WTC11 (cell line): Measurements from ENCODE around the gene DNAJC18. TPM values are rescaled to one million over a fixed set of nuclear protein-coding genes. Genes with fewer than 3 reads are reported as not detected.

ENCODE experiments used
- AFF4 ChIP-seq: sonication (generic); formaldehyde crosslinking; IDR thresholded peaks from 2 replicates; pipeline ENCODE4 v1.8.1; 2023; ENCODE audit warnings: mild to moderate bottlenecking, missing genetic modification reagents, borderline replicate concordance
- CDX4 ChIP-seq: fragments of 250-450 bp; sonication (Bioruptor Pico); IDR thresholded peaks from 2 replicates; pipeline ENCODE4 v1.9.0; 2021; ENCODE audit warnings: moderate library complexity, mild to moderate bottlenecking, inconsistent platforms, borderline replicate concordance
- E2F1 ChIP-seq: sonication (generic); formaldehyde crosslinking; IDR thresholded peaks from 2 replicates; pipeline ENCODE4 v1.8.0; 2022; ENCODE audit warnings: mild to moderate bottlenecking, missing genetic modification reagents
- ELF4 ChIP-seq: sonication (generic); formaldehyde crosslinking; IDR thresholded peaks from 2 replicates; pipeline ENCODE4 v1.8.1; 2022; ENCODE audit warnings: low read depth, mild to moderate bottlenecking, moderate library complexity, missing genetic modification reagents
- ERG ChIP-seq: fragments of 250-450 bp; sonication (Bioruptor Pico); IDR thresholded peaks from 2 replicates; pipeline ENCODE4 v1.8.0; 2021; ENCODE audit warnings: mild to moderate bottlenecking
- NFYB ChIP-seq: sonication (generic); formaldehyde crosslinking; conservative IDR thresholded peaks from 2 replicates; pipeline ENCODE4 v1.8.0; 2022; ENCODE audit warnings: low read depth, missing genetic modification reagents
- NR2C2 ChIP-seq: sonication (generic); formaldehyde crosslinking; IDR thresholded peaks from 2 replicates; pipeline ENCODE4 v1.8.0; 2022; ENCODE audit warnings: mild to moderate bottlenecking, missing genetic modification reagents
- SMAD3 ChIP-seq: sonication (generic); formaldehyde crosslinking; IDR thresholded peaks from 2 replicates; pipeline ENCODE4 v1.8.0; 2022; ENCODE audit warnings: missing genetic modification reagents, mild to moderate bottlenecking, borderline replicate concordance
- SMAD4 ChIP-seq: sonication (generic); formaldehyde crosslinking; IDR thresholded peaks from 2 replicates; pipeline ENCODE4 v1.8.0; 2022; ENCODE audit warnings: mild to moderate bottlenecking, missing genetic modification reagents
- SP1 ChIP-seq: sonication (generic); formaldehyde crosslinking; conservative IDR thresholded peaks from 2 replicates; pipeline ENCODE4 v1.8.1; 2022; ENCODE audit warnings: missing genetic modification reagents
- STAT6 ChIP-seq: sonication (generic); formaldehyde crosslinking; conservative IDR thresholded peaks from 2 replicates; pipeline ENCODE4 v1.8.1; 2023; ENCODE audit warnings: mild to moderate bottlenecking, low read depth, missing genetic modification reagents, moderate library complexity
- TCF7 ChIP-seq: sonication (generic); formaldehyde crosslinking; IDR thresholded peaks from 2 replicates; pipeline ENCODE4 v1.8.0; 2022; ENCODE audit warnings: mild to moderate bottlenecking, low read depth, missing genetic modification reagents, moderate library complexity
- TEAD4 ChIP-seq: sonication (generic); formaldehyde crosslinking; IDR thresholded peaks from 2 replicates; pipeline ENCODE4 v1.8.0; 2022; ENCODE audit warnings: mild to moderate bottlenecking, missing genetic modification reagents
- TP53 ChIP-seq: sonication (generic); formaldehyde crosslinking; IDR thresholded peaks from 2 replicates; pipeline ENCODE4 v1.8.1; 2023; ENCODE audit warnings: mild to moderate bottlenecking, missing genetic modification reagents
- ZNF281 ChIP-seq: sonication (generic); formaldehyde crosslinking; IDR thresholded peaks from 2 replicates; pipeline ENCODE4 v1.8.0; 2023; ENCODE audit warnings: mild to moderate bottlenecking, missing genetic modification reagents
- ZNF416 ChIP-seq: fragments of 250-450 bp; sonication (Bioruptor Pico); IDR thresholded peaks from 2 replicates; pipeline ENCODE4 v1.9.0; 2021; ENCODE audit warnings: mild to moderate bottlenecking, inconsistent platforms
- ZNF512 ChIP-seq: sonication (generic); formaldehyde crosslinking; IDR thresholded peaks from 2 replicates; pipeline ENCODE4 v1.8.1; 2022; ENCODE audit warnings: missing genetic modification reagents, borderline replicate concordance
- ZNF532 ChIP-seq: fragments of 250-450 bp; sonication (Bioruptor Pico); IDR thresholded peaks from 2 replicates; pipeline ENCODE4 v1.9.0; 2021; ENCODE audit warnings: mild to moderate bottlenecking, borderline replicate concordance
- total RNA-seq: library from RNA; stranded (reverse); gene quantifications from 3 replicates; pipeline ENCODE4 v1.2.3, GENCODE V29; 2021

The DNAJC18 gene
- total RNA-seq, 1 experiment from 2014 or later: 23.7 TPM

GRCh38 chr5:139392678-139393496 is 46.4 kb downstream of the DNAJC18 start (continued):
- TF ChIP-seq STAT6 (CRISPR knock-in tag) (peak; percentile 95; the same call in 1 of the 2 replicates), ZNF532 (CRISPR knock-in tag) (no peak), NR2C2 (CRISPR knock-in tag) (no peak), TCF7 (CRISPR knock-in tag) (no peak), ZNF281 (CRISPR knock-in tag) (0 out of 2 replicates have a peak, but pooled peaks have one; percentile 19), E2F1 (CRISPR knock-in tag) (no peak), TEAD4 (CRISPR knock-in tag) (no peak), CDX4 (no peak), ELF4 (CRISPR knock-in tag) (no peak), ZNF512 (CRISPR knock-in tag) (no peak), AFF4 (peak; percentile 86; the same call in 1 of the 2 replicates), SMAD3 (CRISPR knock-in tag) (no peak), NFYB (CRISPR knock-in tag) (no peak), SMAD4 (no peak), ZNF416 (CRISPR knock-in tag) (no peak), SP1 (CRISPR knock-in tag) (peak; percentile 39; the same call in 1 of the 2 replicates), ERG (CRISPR knock-in tag) (no peak), TP53 (peak; percentile 67; the same call in 1 of the 2 replicates)
